Stimulated activated CD4-positive, alpha-beta T cell treated with anti-CD3 and anti-CD28 coated beads, Interleukin-12 subunit alpha, Interleukin-12 subunit beta, amount 100 ng/mL, for 48 hours (primary cell): ENCODE data around the gene IFNA4.
A peak's percentile ranks its signal among the peaks of the same experiment; 100 is the strongest.
"Not testable (repeated sequence)": the region's sequence is repeated elsewhere in the genome, so short reads cannot be mapped to it uniquely, and the experiment has no call there.

Experiments
- DNase-seq, 3 donors: peaks; one replicate each; pipeline ENCODE4 v3.0.0-alpha.2; 2020; ENCODE audit warnings: low read depth in 2 of 3, low spot score in 1 of 3

The IFNA4 gene

GRCh38 chr9:21187487-21187886, at the start of gene IFNA4:
TSS of gene IFNA4 (minus strand) at chr9:21187587. CDS start at chr9:21187531, 56 bp downstream.
- not testable (repeated sequence) for DNase-seq

- not testable (repeated sequence) for DNase-seq
Measured at GRCh38 chr9:21236360-21236714, 49.0 kb upstream of the IFNA4 start.

GRCh38 chr9:21235468-21236359, 48.3 kb upstream of the IFNA4 start:
- DNase-seq, result peak in 1 of 3 donors; percentile 23

GRCh38 chr9:21234153-21234687, 46.8 kb upstream of the IFNA4 start:
- no peak for DNase-seq

GRCh38 chr9:21233258-21233657, 45.9 kb upstream of the IFNA4 start:
- DNase-seq, result no peak

- DNase-seq, result no peak
Measured at GRCh38 chr9:21228122-21228521, 40.7 kb upstream of the IFNA4 start, which contains the start of gene IFNA17. TSS of gene IFNA17 (minus strand) at chr9:21228222. CDS start at chr9:21228173, 49 bp downstream.

- DNase-seq, result not testable (repeated sequence)
Measured at GRCh38 chr9:21217211-21217610, 29.8 kb upstream of the IFNA4 start, which contains the start of gene IFNA16. TSS of gene IFNA16 (minus strand) at chr9:21217311. CDS start at chr9:21217305, 6 bp downstream.

- DNase-seq, result not testable (repeated sequence)
Measured at GRCh38 chr9:21213411-21214326, 26.3 kb upstream of the IFNA4 start.

- DNase-seq, result not testable (repeated sequence)
Measured at GRCh38 chr9:21212160-21212559, 24.8 kb upstream of the IFNA4 start.

GRCh38 chr9:21210782-21211181, 23.4 kb upstream of the IFNA4 start:
- not testable (repeated sequence) for DNase-seq

GRCh38 chr9:21210311-21210710, 22.9 kb upstream of the IFNA4 start:
- DNase-seq, result no peak

- not testable (repeated sequence) for DNase-seq
Measured at GRCh38 chr9:21207043-21207442, 19.7 kb upstream of the IFNA4 start, which contains the start of gene IFNA10. TSS of gene IFNA10 (minus strand) at chr9:21207143. CDS start at chr9:21207097, 46 bp downstream.

- no peak for DNase-seq
Measured at GRCh38 chr9:21205204-21205603, 17.8 kb upstream of the IFNA4 start.

- not testable (repeated sequence) for DNase-seq
Measured at GRCh38 chr9:21202105-21202504, 14.7 kb upstream of the IFNA4 start, which contains the start of gene IFNA7. TSS of gene IFNA7 (minus strand) at chr9:21202205. CDS start at chr9:21202165, 40 bp downstream.

- peak; percentile 11 to 54 (median 12) for DNase-seq
Measured at GRCh38 chr9:21194867-21195776, 7.7 kb upstream of the IFNA4 start.

GRCh38 chr9:21182810-21183736, 4.3 kb downstream of the IFNA4 start:
- not testable (repeated sequence) for DNase-seq

- no peak for DNase-seq
Measured at GRCh38 chr9:21174671-21175070, 12.7 kb downstream of the IFNA4 start.

GRCh38 chr9:21172156-21172555, 15.2 kb downstream of the IFNA4 start:
- DNase-seq, result no peak

- no peak for DNase-seq
Measured at GRCh38 chr9:21171351-21171750, 16.0 kb downstream of the IFNA4 start.
